ENCODE data around the gene STARD4. TPM values are rescaled to one million over a fixed set of nuclear protein-coding genes. Genes with fewer than 3 reads are reported as not detected.

STARD4 gene
- total and polyA plus RNA-seq, 12 donors = 7.2 to 142 (median 24.1) TPM

DNA sequence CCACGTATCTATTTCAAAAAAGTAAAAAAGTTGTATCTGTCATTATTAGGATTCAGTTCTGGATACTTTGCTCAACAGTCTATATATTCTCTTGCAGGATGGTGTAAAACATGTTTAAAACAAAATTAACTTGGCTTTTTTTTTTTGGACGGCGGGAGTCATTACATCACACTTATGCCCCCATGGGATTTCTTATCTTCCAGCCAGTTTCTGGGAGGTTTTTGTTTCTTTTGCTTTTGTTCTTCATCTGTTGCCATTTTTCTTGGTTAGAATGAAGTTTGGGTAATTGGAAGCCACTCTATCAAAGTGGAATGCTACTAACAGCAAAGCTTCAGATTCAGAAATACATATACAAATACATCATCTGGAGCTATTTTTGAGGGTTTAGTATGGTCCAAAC, 1.8 kb upstream of the STARD4 start:
- no peaks in the 10 kb centered on the region for H3K36me3 ChIP-seq (replicated peaks in 1 of 2)
- no peak overlapping the region for H3K27ac ChIP-seq
- DNase-seq = no peak
- intact Hi-C loops (cut with DNase I) = no loop called here
- TF ChIP-seq POLR2A (IDR thresholded peaks at IDR 0.05) = no peak
- no peak for TF ChIP-seq CTCF (IDR thresholded peaks at IDR 0.05)
- 80 to 88% (median 82%) methylated on average over 3 of the region's 3 CpGs for WGBS, 4 donors
- no peak overlapping the region for H3K4me3 ChIP-seq
- H3K9me3 ChIP-seq (replicated peaks in 1 of 3) = no peaks in the 10 kb centered on the region
- H3K27me3 ChIP-seq = no peaks in the 10 kb centered on the region
- peaks cover 0 to 25% of the 10 kb centered on the region in 2 donors for H3K4me1 ChIP-seq (replicated peaks in 1 of 2)

GRCh38 chr5:111513131-111513520, 791 bp upstream of the STARD4 start:
- intact Hi-C loops (cut with DNase I) = no loop called here

DNA sequence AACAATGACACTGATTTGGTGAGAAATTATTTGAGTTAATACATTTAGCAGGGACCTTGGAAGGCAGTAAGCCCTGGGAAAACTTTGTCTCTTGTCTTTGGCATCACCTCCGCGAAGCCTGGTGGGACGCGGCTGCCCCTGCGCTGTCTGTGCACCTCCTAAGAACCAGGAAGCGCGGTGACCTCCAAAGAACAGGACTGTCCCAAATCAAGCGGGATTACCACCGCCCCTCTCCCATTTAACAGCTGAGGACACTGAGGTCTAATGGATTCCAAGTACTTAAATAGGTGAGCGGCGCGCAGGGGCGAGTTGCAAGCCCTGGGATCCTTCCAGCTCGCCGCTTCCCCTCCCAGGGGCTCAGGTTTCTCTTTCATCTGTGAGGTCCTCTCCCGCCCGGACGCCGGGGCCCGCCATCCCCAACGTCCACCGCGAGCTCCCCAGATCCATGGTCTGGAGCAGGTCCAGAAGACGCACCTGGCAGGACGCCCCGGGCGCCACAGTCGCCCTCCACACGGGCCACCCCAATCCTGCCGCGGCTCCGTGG, 432 bp downstream of the STARD4 start:
- Histone ChIP-seq H3K27me3 (no peaks in the 10 kb centered on the region), H3K4me1 (replicated peaks in 1 of 2) (peaks cover 0 to 25% of the 10 kb centered on the region in 2 donors), H3K9me3 (replicated peaks in 1 of 3) (no peaks in the 10 kb centered on the region), H3K4me3 (peak overlapping the region; percentile 49 to 94 (median 60)), H3K36me3 (replicated peaks in 1 of 2) (no peaks in the 10 kb centered on the region), H3K27ac (peak overlapping the region in 4 of 5 donors; percentile 68 to 94 (median 89))
- intact Hi-C loops (cut with DNase I) = no loop called here
- DNase-seq = peak in 1 of 7 donors; percentile 43
- no peak for TF ChIP-seq CTCF (IDR thresholded peaks at IDR 0.05)
- no peak for TF ChIP-seq POLR2A (IDR thresholded peaks at IDR 0.05)
- WGBS, 4 donors = 0 to 1% (median 0%) methylated on average over 11 to 32 of the region's 32 CpGs

More at GRCh38 chr5:111513131-111513520, 791 bp upstream of the STARD4 start:
- Histone ChIP-seq H3K4me1 (replicated peaks in 1 of 2) (peaks cover 0 to 25% of the 10 kb centered on the region in 2 donors), H3K27ac (peak overlapping the region; percentile 72 to 94 (median 88)), H3K4me3 (peak overlapping the region in 3 of 4 donors; percentile 38 to 94 (median 42)), H3K36me3 (replicated peaks in 1 of 2) (no peaks in the 10 kb centered on the region), H3K27me3 (no peaks in the 10 kb centered on the region), H3K9me3 (replicated peaks in 1 of 3) (no peaks in the 10 kb centered on the region)
- no peak for TF ChIP-seq POLR2A (IDR thresholded peaks at IDR 0.05)
- TF ChIP-seq CTCF (IDR thresholded peaks at IDR 0.05) = no peak
- DNase-seq = peak in 2 of 7 donors; percentile 20 to 25
- WGBS, 4 donors = 13 to 19% (median 16%) methylated on average over 6 of the region's 6 CpGs

GRCh38 chr5:111511174-111511830, 1.0 kb downstream of the STARD4 start:
- intact Hi-C loops (cut with DNase I) = no loop called here
- peak overlapping the region in 3 of 5 donors; percentile 88 to 94 (median 90) for H3K27ac ChIP-seq
- WGBS, 4 donors = 3 to 6% (median 3%) methylated on average over 2 of the region's 2 CpGs

More at GRCh38 chr5:111511174-111511830, 1.0 kb downstream of the STARD4 start:
- H3K9me3 ChIP-seq (replicated peaks in 1 of 3) = no peaks in the 10 kb centered on the region
- H3K4me1 ChIP-seq (replicated peaks in 1 of 2) = peaks cover 0 to 25% of the 10 kb centered on the region in 2 donors
- H3K36me3 ChIP-seq (replicated peaks in 1 of 2) = no peaks in the 10 kb centered on the region
- H3K27me3 ChIP-seq = no peaks in the 10 kb centered on the region
- TF ChIP-seq CTCF (IDR thresholded peaks at IDR 0.05) (no peak), POLR2A (IDR thresholded peaks at IDR 0.05) (no peak)
- DNase-seq = no peak
- H3K4me3 ChIP-seq = peak overlapping the region in 3 of 4 donors; percentile 49 to 94 (median 70)

All from adrenal gland (tissue), 12 donors.